ENCODE measurements around the gene GRIK3.

The GRIK3 gene

GRCh38 chr1:36807262-36807661 lies 227.1 kb downstream of the GRIK3 start:
- no peak for ATAC-seq

- no peak for ATAC-seq
These were observed 228.2 kb downstream of the GRIK3 start for GRCh38 chr1:36805979-36806640.

- ATAC-seq, result no peak
These were observed 229.5 kb downstream of the GRIK3 start for GRCh38 chr1:36804669-36805314.

GRCh38 chr1:36803868-36804570 lies 230.3 kb downstream of the GRIK3 start:
- ATAC-seq, result no peak

- no peak for ATAC-seq
These were observed 232.3 kb downstream of the GRIK3 start for GRCh38 chr1:36802018-36802417.

- ATAC-seq, result no peak
These were observed 236.6 kb downstream of the GRIK3 start for GRCh38 chr1:36797761-36798160.

GRCh38 chr1:36796733-36797132 lies 237.6 kb downstream of the GRIK3 start:
- no peak for ATAC-seq

GRCh38 chr1:36796106-36796590 lies 238.2 kb downstream of the GRIK3 start:
- ATAC-seq, result no peak

GRCh38 chr1:36794460-36794859 lies 239.9 kb downstream of the GRIK3 start:
- no peak for ATAC-seq

- ATAC-seq, result no peak
These were observed 240.9 kb downstream of the GRIK3 start for GRCh38 chr1:36793452-36793851.

GRCh38 chr1:36792292-36792691 lies 242.0 kb downstream of the GRIK3 start:
- ATAC-seq, result no peak

GRCh38 chr1:36790191-36790590 lies 244.1 kb downstream of the GRIK3 start:
- ATAC-seq, result no peak

- ATAC-seq, result no peak
These were observed 244.8 kb downstream of the GRIK3 start for GRCh38 chr1:36789535-36789934.

- no peak for ATAC-seq
These were observed 246.9 kb downstream of the GRIK3 start for GRCh38 chr1:36787312-36787913.

GRCh38 chr1:36786425-36786824 lies 247.9 kb downstream of the GRIK3 start:
- ATAC-seq, result no peak

GRCh38 chr1:36784147-36784859 lies 250.0 kb downstream of the GRIK3 start:
- no peak for ATAC-seq

- no peak for ATAC-seq
These were observed 250.8 kb downstream of the GRIK3 start for GRCh38 chr1:36783475-36783874.

- no peak for ATAC-seq
These were observed 251.5 kb downstream of the GRIK3 start for GRCh38 chr1:36782785-36783184.

GRCh38 chr1:36782085-36782484 lies 252.2 kb downstream of the GRIK3 start:
- ATAC-seq, result no peak

GRCh38 chr1:36781098-36781497 lies 253.2 kb downstream of the GRIK3 start:
- no peak for ATAC-seq

- no peak for ATAC-seq
These were observed 255.6 kb downstream of the GRIK3 start for GRCh38 chr1:36778740-36779139.

- ATAC-seq, result no peak
These were observed 257.1 kb downstream of the GRIK3 start for GRCh38 chr1:36776948-36777831.
